Suppressor macrophage treated with lipopolysaccharide for 4 hours (primary cell): Measurements from ENCODE around the gene PHOSPHO2.
"Not testable (repeated sequence)": the region's sequence is repeated elsewhere in the genome, so short reads cannot be mapped to it uniquely, and the experiment has no call there.

Experiments used
- DNase-seq: peaks from one replicate; pipeline ENCODE4 v3.0.0-alpha.2; 2020

PHOSPHO2 gene

DNA sequence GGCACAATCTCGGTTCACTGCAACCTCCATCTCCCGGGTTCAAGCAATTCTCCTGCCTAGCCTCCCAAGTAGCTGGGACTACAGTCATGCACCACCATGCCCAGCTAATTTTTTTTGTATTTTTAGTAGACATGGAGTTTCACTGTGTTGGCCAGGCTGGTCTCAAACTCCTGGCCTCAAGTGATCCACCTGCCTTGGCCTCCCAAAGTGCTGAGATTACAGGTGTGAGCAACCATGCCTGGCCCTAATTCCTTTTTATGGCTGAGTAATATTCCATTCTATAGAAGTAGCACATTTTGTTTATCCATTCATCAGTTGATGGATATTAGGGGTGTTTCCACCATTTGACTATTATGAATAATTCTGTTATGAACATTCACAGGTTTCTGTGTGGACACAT is 9.6 kb upstream of the PHOSPHO2 start:
- not testable (repeated sequence) for DNase-seq

DNA sequence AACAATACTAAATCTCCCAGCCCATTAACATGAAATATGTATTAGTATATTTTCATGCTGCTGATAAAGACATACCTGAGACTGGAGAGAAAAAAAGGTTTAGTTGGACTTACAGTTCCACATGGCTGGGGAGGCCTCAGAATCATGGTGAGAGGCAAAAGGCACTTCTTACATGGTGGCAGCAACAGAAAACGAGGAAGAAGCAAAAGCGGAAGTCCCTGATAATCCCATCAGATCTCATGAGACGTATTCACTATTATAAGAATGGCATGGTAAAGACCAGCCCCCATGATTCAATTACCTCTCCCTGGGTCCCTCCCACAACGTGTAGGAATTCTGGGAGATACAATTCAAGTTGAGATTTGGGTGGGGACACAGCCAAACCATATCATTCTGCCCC is 7.4 kb upstream of the PHOSPHO2 start:
- DNase-seq, result not testable (repeated sequence)

DNA sequence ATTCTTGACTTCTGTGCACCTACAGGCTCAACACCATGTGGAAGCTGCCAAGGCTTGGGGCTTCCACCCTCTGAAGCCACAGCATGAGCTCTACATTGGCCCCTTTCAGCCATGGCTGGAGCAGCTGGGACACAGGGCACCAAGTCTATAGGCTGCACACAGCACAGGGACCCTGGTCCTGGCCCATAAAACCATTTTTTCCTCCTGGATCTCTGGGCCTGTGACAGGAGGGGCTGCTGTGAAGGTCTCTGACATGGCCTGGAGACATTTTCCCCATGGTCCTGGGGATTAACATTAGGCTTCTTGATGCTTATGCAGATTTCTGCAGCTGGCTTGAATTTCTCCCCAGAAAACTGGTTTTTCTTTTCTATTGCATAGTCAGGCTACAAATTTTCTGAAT is 6.3 kb upstream of the PHOSPHO2 start:
- DNase-seq, result not testable (repeated sequence)

DNA sequence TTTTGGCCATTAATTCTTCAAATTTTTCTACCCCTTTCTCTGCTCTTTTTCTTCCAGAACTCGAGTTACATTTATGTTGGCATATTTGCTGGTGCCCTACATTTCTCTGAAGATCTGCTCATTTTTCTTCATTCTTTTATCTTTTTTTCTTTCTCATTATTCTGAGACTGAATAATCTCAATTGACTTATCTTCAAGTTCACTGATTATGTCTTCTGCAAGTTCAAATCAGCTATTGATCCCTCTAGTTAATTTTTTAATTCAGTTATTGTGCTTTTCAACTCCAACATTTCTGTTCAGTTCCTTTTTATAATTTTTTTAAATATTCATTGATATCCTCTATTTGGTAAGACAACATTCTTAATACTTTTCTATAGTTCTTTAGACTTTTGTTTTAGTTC is 3.3 kb upstream of the PHOSPHO2 start:
- no peak for DNase-seq

GRCh38 chr2:169692718-169693117 is 1.6 kb upstream of the PHOSPHO2 start:
- no peak for DNase-seq

GRCh38 chr2:169693360-169693759 is 909 bp upstream of the PHOSPHO2 start:
- DNase-seq, result no peak

DNA sequence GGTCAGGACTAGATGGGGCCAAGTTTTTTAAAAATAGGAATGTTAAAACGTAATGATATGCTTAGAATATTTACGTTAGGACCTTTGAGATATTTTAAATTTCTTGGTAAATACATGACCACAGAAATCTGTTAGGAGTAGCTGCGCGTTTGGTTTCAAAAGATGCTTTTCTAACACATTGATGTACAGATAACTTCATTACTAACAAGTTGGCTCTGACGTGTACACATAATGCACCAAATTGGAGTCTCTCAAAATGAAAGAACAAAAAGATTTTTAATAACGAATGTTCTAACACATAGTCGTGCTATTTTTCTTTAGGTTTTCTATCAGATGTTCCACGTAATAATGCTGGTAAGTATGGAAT is 608 bp downstream of the PHOSPHO2 start:
- DNase-seq, result no peak

DNA sequence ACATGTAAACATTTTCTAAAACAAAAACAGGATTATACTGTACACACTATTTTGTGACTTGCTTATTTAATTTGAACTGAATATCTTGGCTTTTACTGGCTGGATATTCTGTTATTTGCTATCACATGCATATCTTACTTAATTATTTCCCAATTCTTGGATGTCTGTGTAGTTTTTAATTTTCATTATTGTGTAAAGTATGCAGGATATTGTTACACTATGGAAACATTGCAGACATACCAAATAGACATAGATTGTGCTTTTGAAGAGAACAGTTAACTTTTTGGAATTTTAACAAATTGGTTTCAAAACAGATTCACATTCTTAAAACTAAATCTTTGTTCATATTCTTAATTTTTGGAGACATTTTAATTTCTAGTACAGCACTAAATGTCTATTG is 2.1 kb downstream of the PHOSPHO2 start:
- no peak for DNase-seq

GRCh38 chr2:169699173-169699572 is 4.9 kb downstream of the PHOSPHO2 start:
- DNase-seq, result not testable (repeated sequence)

- no peak for DNase-seq
Observed at GRCh38 chr2:169702996-169703395, 8.7 kb downstream of the PHOSPHO2 start.

GRCh38 chr2:169704160-169704708 is 10.0 kb downstream of the PHOSPHO2 start:
- DNase-seq, result no peak

- no peak for DNase-seq
Observed at GRCh38 chr2:169705927-169706326, 11.7 kb downstream of the PHOSPHO2 start.

GRCh38 chr2:169707626-169708025 is 13.4 kb downstream of the PHOSPHO2 start:
- DNase-seq, result no peak

DNA sequence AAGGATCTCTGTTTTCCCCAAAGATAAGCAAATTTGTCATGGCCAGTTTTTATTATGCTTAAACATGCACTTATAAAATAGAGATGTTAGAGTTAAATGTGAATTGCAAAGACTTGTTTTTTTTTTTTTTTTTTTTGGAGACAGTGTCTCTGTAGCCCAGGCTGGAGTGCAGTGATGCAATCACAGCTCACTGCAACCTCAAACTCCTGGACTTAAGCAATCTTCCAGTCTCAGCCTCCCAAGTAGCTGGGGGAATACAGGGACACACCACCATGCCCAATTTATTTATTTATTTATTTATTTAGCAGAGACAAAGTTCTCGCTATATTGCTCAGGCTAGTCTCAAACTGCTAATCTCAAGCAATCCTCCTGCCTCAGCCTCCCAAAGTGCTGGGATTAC is 15.1 kb downstream of the PHOSPHO2 start:
- no peak for DNase-seq

- DNase-seq, result no peak
Observed at GRCh38 chr2:169709981-169710380, 15.7 kb downstream of the PHOSPHO2 start.

DNA sequence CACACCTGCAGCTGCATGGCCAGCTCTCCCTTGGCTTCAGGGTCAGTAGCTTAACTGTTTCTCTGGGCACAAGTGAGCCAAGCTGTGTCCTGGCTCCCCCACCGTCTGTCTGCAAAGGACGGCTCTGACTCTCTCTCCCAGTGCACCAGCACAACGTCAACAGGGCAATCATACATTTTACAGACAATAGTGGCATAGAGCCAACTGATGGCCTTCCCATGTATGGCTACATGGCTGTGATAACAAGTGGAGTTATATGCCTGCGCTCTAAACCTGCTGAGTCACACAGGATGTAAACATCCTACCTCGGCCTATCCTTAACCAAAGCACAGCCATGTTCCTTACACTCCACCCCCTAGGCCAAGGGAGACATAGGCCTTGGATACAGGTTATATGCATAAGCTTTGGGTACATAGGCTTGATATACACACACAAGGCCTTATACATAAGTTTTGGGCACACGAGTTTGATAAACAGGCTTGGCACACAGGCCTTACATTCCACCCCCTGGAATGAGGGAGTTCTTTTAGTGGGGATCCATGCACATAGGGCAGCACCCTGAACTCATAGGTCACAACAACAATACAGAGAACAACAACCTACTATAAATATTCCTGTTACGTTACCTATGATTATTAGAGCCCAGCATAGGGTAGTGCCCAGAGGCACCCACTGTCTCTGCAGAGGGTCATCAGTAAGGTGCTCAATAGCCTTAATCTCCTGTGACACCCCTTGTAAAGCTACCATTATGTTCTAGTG is 17.7 kb downstream of the PHOSPHO2 start:
- no peak for DNase-seq

DNA sequence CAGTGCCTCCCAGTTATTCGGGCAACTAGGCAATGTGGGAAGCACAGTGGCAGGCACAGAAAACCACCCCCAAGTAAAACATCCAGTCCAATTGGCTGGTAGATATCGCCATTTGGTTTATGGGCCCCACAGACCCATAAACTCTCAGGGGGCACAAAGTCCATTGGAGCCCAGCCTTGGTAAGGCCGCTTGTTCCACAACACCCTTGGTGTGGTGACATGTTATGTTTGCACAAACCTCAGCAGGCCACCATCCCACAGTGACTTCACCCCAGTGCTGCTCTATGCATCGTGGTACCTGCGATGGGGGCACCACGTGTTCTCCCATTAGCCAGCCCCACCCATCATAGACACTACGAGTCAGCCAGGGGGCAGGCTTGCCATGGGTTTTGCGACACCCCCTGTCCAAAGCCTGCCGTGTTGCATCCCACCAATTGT is 18.5 kb downstream of the PHOSPHO2 start:
- no peak for DNase-seq

- no peak for DNase-seq
Observed at GRCh38 chr2:169713331-169713730, 19.1 kb downstream of the PHOSPHO2 start.

- no peak for DNase-seq
Observed at GRCh38 chr2:169714699-169715098, 20.4 kb downstream of the PHOSPHO2 start.

DNA sequence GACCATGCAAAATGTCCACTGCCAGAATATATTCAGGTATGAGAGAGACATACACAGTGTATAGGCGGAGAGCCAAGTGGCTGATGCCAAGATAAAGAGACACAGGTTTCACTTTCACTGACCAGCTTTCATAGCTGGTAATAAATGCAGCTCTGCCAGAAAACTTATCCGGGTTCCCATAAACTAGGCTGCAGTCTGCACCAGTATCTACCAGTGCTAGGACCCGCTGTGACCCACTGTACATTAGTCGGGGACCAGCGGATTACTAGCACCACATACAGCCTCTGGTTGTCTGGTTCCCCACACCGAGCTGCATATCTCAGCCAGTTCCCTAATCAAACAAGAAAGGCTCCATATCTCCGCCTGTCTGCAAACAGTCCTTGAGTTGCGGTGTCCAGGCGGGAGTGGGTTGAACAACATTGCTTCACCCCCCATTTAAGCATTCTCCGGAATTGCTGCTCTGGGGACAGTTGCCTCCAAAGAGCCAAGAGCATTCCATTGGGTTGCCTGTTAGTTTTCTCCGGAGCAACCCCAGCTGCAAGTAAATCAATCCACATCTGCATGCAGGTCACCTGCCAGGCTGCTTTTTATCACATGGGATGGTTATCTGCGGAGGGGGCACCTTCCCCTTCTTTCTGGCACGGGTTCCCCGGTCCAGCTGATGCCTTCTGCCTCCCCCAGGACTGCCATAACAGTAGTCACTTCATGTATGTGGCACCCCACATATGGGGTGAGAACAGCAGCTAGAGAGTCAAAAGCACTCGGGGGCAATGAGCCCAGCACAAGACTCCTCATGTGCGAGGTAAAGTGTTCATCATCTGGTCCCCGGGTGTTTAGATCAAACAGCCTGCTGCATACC is 21.3 kb downstream of the PHOSPHO2 start:
- DNase-seq, result no peak

DNA sequence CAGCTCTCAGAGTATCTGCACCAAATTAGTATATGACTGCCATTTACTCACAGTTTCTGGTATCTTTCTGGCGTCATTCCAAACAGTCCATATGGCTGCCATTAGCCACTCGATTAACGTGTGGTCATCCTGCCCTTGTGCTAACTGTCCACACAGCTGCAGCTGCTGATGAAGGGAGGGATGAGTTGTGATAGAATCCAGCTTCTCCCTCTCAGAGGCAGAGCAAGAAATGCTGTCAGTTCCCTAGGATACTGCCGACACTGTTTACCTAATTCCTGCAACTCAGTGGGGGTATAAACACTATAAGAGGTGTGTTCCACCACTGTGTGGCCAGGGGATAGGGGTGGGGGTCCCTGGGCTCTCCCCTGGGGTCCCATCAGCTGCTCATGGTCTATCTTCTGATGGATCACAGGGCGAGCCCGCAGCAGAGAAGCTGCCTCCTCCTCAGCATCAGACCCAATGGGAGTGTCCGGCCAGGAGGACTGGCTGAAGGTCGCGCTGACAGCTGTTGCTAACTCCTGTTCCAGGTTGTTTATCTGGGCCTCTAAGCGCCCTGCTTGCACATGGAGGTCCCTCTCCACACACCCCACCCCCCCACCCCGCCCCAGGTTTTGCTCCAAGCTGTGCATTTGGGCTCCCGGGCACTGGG is 22.1 kb downstream of the PHOSPHO2 start:
- DNase-seq, result no peak

- DNase-seq, result no peak
Observed at GRCh38 chr2:169716938-169717690, 22.8 kb downstream of the PHOSPHO2 start.

GRCh38 chr2:169717691-169718063 is 23.4 kb downstream of the PHOSPHO2 start:
- no peak for DNase-seq
